NB4 (cell line): ENCODE data around the gene OCRL.

Experiments used
- DNase-seq: peaks from one replicate; pipeline ENCODE4 v3.0.0; 2010; ENCODE audit warnings: low read depth
- H3K4me3 ChIP-seq: one replicate; pipeline ENCODE4 v1.5.1; 2011; ENCODE audit warnings: mild to moderate bottlenecking, low read depth, low read length, moderate library complexity
- CTCF ChIP-seq: IDR thresholded peaks from one replicate; pipeline ENCODE4 v1.5.1; 2012; ENCODE audit warnings: low read depth, low read length
- MAX ChIP-seq: IDR thresholded peaks from 2 replicates; pipeline ENCODE4 v1.6.1; 2011; ENCODE audit warnings: low read depth, low read length
- MYC ChIP-seq: IDR thresholded peaks from 2 replicates; pipeline ENCODE4 v1.6.1; 2011; ENCODE audit warnings: low read depth, low read length
- POLR2A ChIP-seq: IDR thresholded peaks from 2 replicates; pipeline ENCODE4 v1.6.1; 2011; ENCODE audit warnings: mild to moderate bottlenecking; ENCODE audit not compliant: insufficient read length; ENCODE audit errors: extremely low read depth

Gene OCRL

GRCh38 chrX:129641941-129642340 is 101.9 kb downstream of the OCRL start:
- no peak for TF ChIP-seq POLR2A
- TF ChIP-seq MYC, result no peak
- TF ChIP-seq MAX, result no peak
- TF ChIP-seq CTCF, result no peak
- H3K4me3 ChIP-seq, result no peak overlapping the region
- no peak for DNase-seq
